ENCODE results near the gene WDFY2. TPM values are rescaled to one million over a fixed set of nuclear protein-coding genes. Genes with fewer than 3 reads are reported as not detected.

WDFY2 gene
- total RNA-seq, 2 donors from 2014 or later = 25.7 to 31.9 TPM

DNA sequence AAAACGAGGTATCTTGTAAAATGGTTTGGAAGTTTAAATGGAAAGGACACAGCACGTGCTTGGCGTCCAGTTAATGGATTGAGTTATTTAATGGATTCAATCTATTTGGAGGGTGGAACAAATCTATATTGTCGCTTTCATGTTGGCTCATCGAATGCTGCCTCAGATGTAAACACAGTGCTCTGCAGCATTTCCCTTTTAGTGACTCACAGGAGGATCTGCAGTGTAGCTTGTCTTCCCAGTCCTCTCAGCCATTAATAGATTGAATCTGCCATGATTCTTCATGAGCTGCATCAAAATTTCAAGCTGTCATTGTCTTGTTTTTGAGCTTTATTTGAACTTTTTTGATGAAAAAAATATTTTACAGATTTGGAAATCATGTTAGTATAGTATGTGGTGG lies 175.0 kb downstream of the WDFY2 start:
- Histone ChIP-seq H3K27ac (no peak overlapping the region), H3K9me3 (no peaks in the 10 kb centered on the region), H3K27me3 (no peaks in the 10 kb centered on the region), H3K36me3 (replicated peaks in 1 of 2; ENCODE audit: insufficient read depth in 1 of 2, low read depth in 2 of 2) (peaks cover 0 to 13% of the 10 kb centered on the region in 2 donors), H3K4me1 (peaks cover 11% of the 10 kb centered on the region), H3K4me3 (no peak overlapping the region)
- DNase-seq = no peak
- ATAC-seq = no peak
- intact Hi-C loops (cut with DNase I) = no loop called here
- WGBS, 2 donors = 86 to 92% methylated on average over 5 of the region's 5 CpGs
- TF ChIP-seq, protein P1, sequence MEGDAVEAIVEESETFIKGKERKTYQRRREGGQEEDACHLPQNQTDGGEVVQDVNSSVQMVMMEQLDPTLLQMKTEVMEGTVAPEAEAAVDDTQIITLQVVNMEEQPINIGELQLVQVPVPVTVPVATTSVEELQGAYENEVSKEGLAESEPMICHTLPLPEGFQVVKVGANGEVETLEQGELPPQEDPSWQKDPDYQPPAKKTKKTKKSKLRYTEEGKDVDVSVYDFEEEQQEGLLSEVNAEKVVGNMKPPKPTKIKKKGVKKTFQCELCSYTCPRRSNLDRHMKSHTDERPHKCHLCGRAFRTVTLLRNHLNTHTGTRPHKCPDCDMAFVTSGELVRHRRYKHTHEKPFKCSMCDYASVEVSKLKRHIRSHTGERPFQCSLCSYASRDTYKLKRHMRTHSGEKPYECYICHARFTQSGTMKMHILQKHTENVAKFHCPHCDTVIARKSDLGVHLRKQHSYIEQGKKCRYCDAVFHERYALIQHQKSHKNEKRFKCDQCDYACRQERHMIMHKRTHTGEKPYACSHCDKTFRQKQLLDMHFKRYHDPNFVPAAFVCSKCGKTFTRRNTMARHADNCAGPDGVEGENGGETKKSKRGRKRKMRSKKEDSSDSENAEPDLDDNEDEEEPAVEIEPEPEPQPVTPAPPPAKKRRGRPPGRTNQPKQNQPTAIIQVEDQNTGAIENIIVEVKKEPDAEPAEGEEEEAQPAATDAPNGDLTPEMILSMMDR (IDR thresholded peaks at IDR 0.05) = no peak
- TF ChIP-seq POLR2A (IDR thresholded peaks at IDR 0.05) = no peak

DNA sequence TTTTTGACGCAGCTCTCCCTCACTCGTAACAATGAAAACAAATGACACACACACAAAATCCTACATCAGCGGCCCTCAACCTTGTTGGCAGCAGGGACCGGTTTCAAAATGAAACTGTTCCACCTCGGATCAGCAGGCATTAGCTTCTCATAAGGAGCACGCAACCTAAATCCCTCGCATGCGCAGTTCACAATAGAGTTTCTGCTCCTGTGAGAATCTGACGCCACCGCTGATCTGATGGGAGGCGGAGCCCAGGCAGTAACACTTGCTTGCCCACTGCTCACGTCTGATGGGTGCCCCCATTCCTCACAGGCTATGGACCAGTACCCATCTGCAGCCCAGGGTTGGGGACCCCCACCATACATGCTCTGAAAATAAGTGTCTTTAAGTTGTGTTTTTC lies 176.3 kb downstream of the WDFY2 start:
- Histone ChIP-seq H3K4me3 (no peak overlapping the region), H3K9me3 (no peaks in the 10 kb centered on the region), H3K27ac (no peak overlapping the region), H3K27me3 (no peaks in the 10 kb centered on the region), H3K4me1 (peaks cover 24% of the 10 kb centered on the region), H3K36me3 (replicated peaks in 1 of 2; ENCODE audit: insufficient read depth in 1 of 2, low read depth in 2 of 2) (peaks cover 0 to 11% of the 10 kb centered on the region in 2 donors)
- TF ChIP-seq, protein P1 (IDR thresholded peaks at IDR 0.05) = no peak
- no peak for TF ChIP-seq POLR2A (IDR thresholded peaks at IDR 0.05)
- intact Hi-C loops (cut with DNase I) = no loop called here
- no peak for ATAC-seq
- 93% methylated on average over 12 of the region's 12 CpGs for WGBS, 2 donors
- DNase-seq = no peak

DNA sequence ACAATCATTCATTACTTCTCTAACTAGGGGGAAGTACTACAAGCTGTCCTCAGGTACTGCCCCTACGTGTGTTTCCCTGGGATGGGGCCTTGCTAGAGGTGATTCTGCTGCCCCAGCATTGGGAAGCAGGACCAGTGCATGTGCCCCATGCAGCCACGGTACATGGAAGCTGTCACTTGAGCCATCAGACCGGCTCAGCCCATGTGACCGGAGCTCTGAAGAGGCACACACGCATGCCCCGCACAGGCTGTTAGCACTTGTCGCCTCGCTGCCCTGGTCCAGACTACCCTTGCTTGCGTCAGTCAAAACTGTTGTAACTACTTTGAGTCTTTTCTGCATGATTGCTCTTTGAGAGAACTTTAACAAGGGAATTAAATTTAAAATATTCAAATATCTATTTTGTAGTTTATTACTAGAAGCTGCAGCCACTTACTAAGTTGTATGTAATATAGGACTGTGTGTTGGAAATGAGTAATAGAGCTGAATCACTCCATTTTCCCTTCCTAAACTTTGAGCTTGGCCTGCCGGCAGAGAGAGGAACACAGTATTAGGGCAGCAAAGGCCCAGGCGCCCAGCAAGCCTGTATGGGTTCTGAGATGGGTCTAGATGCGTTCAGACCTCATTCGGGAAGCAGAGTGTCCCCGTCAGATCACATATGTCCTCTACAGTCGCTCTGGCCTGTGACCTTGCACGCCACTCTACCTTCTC lies 177.5 kb downstream of the WDFY2 start:
- H3K9me3 ChIP-seq = no peaks in the 10 kb centered on the region
- peak overlapping the region in 1 of 4 donors; percentile 27 for H3K27ac ChIP-seq
- DNase-seq (no peak), ATAC-seq (no peak)
- no peak overlapping the region for H3K4me3 ChIP-seq
- 94 to 96% methylated on average over 16 of the region's 16 CpGs for WGBS, 2 donors
- no peak for TF ChIP-seq POLR2A (IDR thresholded peaks at IDR 0.05)
- TF ChIP-seq, protein P1 (IDR thresholded peaks at IDR 0.05) = no peak
- H3K4me1 ChIP-seq = peaks cover 34% of the 10 kb centered on the region
- intact Hi-C loops (cut with DNase I) = no loop called here
- H3K27me3 ChIP-seq = no peaks in the 10 kb centered on the region
- peaks cover 0 to 8% of the 10 kb centered on the region in 2 donors for H3K36me3 ChIP-seq (replicated peaks in 1 of 2; ENCODE audit: insufficient read depth in 1 of 2, low read depth in 2 of 2)

DNA sequence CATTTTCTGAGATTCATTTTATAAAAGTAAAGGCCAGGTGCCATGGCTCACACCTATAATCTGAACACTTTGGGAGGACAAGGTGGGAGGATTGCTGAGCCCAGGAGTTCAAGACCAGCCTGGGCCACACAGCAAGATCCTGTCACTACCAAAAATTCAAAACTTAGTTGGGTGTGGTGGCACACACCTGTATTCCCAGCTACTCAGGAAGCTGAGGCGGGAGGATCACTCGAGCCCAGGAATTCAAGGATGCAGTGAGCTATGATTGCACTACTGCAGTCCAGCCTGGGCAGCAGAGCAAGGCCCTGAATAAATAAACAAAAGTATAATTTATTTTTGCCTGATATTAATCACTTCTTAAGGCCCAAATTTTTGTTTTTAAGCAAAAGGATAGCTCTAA lies 179.2 kb downstream of the WDFY2 start:
- intact Hi-C loops (cut with DNase I) = no loop called here
- ATAC-seq (no peak), DNase-seq (no peak)
- WGBS, 2 donors = 90% methylated on average over 2 of the region's 2 CpGs
- Histone ChIP-seq H3K27ac (peak overlapping the region; percentile 90 to 96 (median 93)), H3K27me3 (no peaks in the 10 kb centered on the region), H3K36me3 (replicated peaks in 1 of 2; ENCODE audit: insufficient read depth in 1 of 2, low read depth in 2 of 2) (peaks cover 0 to 5% of the 10 kb centered on the region in 2 donors), H3K9me3 (no peaks in the 10 kb centered on the region), H3K4me1 (peaks cover 48% of the 10 kb centered on the region), H3K4me3 (no peak overlapping the region)
- TF ChIP-seq, protein P1 (IDR thresholded peaks at IDR 0.05) = no peak
- no peak for TF ChIP-seq POLR2A (IDR thresholded peaks at IDR 0.05)

Measured in body of pancreas (tissue), 4 donors.